Stomach (tissue), 9 donors: ENCODE data around the gene IGLON5. TPM values are rescaled to one million over a fixed set of nuclear protein-coding genes. Genes with fewer than 3 reads are reported as not detected.

Experiments used
- DNase-seq, 2 donors: peaks; one replicate each; pipeline versions ENCODE4 v3.0.0 to v3.0.0-alpha.2; 2013 to 2019
- H3K27ac ChIP-seq, 5 donors: fragments of 200-600 bp in 4 of 5; sonication (generic) in 4 of 5; one replicate each; pipeline ENCODE4 v1.5.1; 2013 to 2019; ENCODE audit warnings: mild to moderate bottlenecking in 1 of 5, moderate library complexity in 1 of 5
- H3K27me3 ChIP-seq, 3 donors: fragments of 200-600 bp; sonication (generic); one replicate each; pipeline ENCODE4 v1.5.1; 2017 to 2019; ENCODE audit warnings: mixed run types in 1 of 3
- H3K36me3 ChIP-seq, 4 donors: fragments of 200-600 bp; sonication (generic); 1 replicate in 3 of 4; 2 replicates in 1 of 4; pipeline ENCODE4 v1.5.1; 2016 to 2019
- H3K4me1 ChIP-seq, 4 donors: fragments of 200-600 bp; sonication (generic); one replicate each; pipeline ENCODE4 v1.5.1; 2016 to 2019
- H3K4me3 ChIP-seq, 4 donors: fragments of 200-600 bp; sonication (generic) in 3 of 4; one replicate each; pipeline ENCODE4 v1.5.1; 2016 to 2019; ENCODE audit warnings: mild to moderate bottlenecking in 1 of 4
- H3K9me3 ChIP-seq, 4 donors: fragments of 200-600 bp; sonication (generic); one replicate each; pipeline ENCODE4 v1.5.1; 2016 to 2019
- EP300 ChIP-seq: sonication (generic); formaldehyde crosslinking; IDR thresholded peaks from one replicate; pipeline ENCODE4 v1.6.1; 2017; ENCODE audit warnings: antibody characterized with exemption
- POLR2A ChIP-seq, 4 donors: fragments of 450-650 bp; IDR thresholded peaks; one replicate each; pipeline ENCODE4 v1.6.1; 2016; ENCODE audit warnings: antibody characterized with exemption in 4 of 4, control low read depth in 2 of 4, mild to moderate bottlenecking in 1 of 4, moderate library complexity in 1 of 4
- POLR2AphosphoS5 ChIP-seq, 3 donors: sonication (generic); formaldehyde crosslinking; IDR thresholded peaks; one replicate each; pipeline ENCODE4 v1.6.1; 2016; ENCODE audit warnings: antibody characterized with exemption in 3 of 3
- WGBS, 5 donors: extraction: QIAGEN DNeasy Blood & Tissue Kit in 3 of 5; methylation state at CpG; one replicate each; pipeline versions ENCODE4 v1.1.5 to v1.1.7; 2013 to 2018; 5-methylcytosine and 5-hydroxymethylcytosine counted together
- intact Hi-C: fragments of 100-400 bp; cut with DNase I; formaldehyde crosslinking; loops from one replicate; pipeline ENCODE4 v1.15.1; 2023; ENCODE audit warnings: low total_unique reads
- polyA plus RNA-seq, 3 donors: library from polyadenylated mRNA; stranded (reverse); fragments of 200-250 nt; gene quantifications; one replicate each; pipeline ENCODE4 v1.2.3, GENCODE V29; 2013
- total RNA-seq, 5 donors: library from RNA; depleted of rRNA; stranded (reverse); fragments of >200 nt; gene quantifications; one replicate each; pipeline versions ENCODE4 v1.1.0 to v1.2.3, GENCODE V29; 2014 to 2016
- TF ChIP-seq, protein P1 (sequence below), 7 experiments: fragments of 450-650 bp in 4 of 7; fragments of 200-600 bp in 3 of 7; sonication (generic) in 3 of 7; IDR thresholded peaks; one replicate each; pipeline ENCODE4 v1.5.1; 2016 to 2019; ENCODE audit warnings: antibody characterized with exemption in 7 of 7, control low read depth in 2 of 7, mild to moderate bottlenecking in 1 of 7
- donor health status: healthy with polysubstance abuse.
- donor health status: Bipolar disorder and iron deficiency.
- donor health status: healthy.

The IGLON5 gene
- total and polyA plus RNA-seq, 8 donors = 0.13 to 0.18 TPM; not detected in 6

DNA sequence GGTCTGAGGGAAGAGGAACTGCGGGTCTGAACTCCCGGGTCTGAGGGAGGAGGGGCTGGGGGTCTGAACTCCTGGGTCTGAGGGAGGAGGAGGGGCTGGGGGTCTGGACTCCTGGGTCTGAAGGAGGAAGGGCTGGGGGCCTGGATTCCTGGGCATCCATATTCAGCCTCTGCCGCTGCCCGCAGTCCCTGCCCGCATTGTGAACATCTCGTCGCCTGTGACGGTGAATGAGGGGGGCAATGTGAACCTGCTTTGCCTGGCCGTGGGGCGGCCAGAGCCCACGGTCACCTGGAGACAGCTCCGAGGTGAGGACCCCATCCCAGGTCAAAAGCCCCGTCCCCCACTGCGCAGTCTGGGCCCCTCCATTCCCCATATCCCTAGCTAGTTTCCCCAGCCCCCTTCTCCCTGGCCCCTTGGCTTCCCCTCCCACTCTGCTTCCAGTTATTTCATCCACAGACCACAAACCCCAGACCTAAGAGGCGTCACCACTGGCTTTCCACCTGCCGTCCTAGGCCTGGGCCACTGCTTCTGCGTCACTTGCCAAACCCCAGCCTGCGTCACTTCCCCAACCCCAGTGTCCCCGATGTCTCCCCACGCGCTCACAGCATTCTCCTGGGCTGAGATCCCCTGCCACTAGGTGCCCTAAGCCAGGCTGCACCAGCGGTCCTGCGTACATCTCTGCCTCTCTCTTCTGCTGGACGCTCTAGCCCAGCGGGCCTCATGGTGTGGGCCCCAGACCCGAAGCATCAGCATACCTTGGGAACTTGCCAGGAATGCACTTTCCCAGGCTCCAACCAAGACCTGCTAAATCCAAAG is 13.9 kb downstream of the IGLON5 start:
- intact Hi-C loops = no loop called here
- no peaks in the 10 kb centered on the region for H3K36me3 ChIP-seq
- 61 to 73% (median 72%) methylated on average over 22 to 26 of the region's 26 CpGs for WGBS, 5 donors

DNA sequence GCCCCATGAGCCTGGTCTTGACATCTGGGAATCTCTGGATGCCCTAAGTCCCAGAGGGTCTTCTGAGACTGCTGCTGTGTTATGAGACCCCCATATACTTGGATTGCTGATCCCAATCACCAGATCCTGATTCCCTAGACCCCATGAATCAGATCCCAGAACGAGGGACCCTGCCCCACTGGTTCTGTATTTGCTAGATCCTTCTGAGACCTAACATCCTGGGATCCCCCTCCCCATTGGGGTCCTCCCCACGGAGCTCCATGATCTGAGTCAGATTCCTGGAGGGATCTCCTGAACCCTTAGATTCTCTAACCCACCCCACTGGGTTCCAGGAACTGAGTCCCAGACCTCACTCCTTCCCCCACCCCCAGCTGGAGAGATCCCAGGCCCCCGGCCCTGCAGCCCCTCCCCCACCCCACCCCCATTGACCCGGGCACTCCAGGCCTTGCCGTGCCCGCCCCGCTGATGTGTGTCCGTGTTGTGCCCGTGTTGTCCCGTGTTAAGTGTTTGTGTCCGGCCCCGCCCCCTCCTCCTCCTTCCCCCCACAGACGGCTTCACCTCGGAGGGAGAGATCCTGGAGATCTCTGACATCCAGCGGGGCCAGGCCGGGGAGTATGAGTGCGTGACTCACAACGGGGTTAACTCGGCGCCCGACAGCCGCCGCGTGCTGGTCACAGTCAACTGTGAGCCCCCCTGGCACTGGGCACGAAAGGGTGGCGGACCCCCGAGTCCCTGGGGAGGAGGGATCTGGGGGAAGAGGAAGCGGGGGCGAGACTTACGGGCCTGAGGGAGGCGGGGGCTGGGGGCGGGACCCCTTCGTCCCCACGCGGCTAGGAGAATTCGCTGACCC is 15.0 kb downstream of the IGLON5 start:
- no peak overlapping the region for H3K4me3 ChIP-seq
- H3K9me3 ChIP-seq = peaks cover 0 to 6% (median 3%) of the 10 kb centered on the region in 4 donors
- peaks cover 7 to 17% (median 15%) of the 10 kb centered on the region in 4 donors for H3K4me1 ChIP-seq
- H3K27ac ChIP-seq = no peak overlapping the region
- DNase-seq = no peak
- TF ChIP-seq POLR2AphosphoS5 (IDR thresholded peaks at IDR 0.05) (no peak), EP300 (no peak), POLR2A (IDR thresholded peaks at IDR 0.05) (no peak)
- TF ChIP-seq, protein P1, sequence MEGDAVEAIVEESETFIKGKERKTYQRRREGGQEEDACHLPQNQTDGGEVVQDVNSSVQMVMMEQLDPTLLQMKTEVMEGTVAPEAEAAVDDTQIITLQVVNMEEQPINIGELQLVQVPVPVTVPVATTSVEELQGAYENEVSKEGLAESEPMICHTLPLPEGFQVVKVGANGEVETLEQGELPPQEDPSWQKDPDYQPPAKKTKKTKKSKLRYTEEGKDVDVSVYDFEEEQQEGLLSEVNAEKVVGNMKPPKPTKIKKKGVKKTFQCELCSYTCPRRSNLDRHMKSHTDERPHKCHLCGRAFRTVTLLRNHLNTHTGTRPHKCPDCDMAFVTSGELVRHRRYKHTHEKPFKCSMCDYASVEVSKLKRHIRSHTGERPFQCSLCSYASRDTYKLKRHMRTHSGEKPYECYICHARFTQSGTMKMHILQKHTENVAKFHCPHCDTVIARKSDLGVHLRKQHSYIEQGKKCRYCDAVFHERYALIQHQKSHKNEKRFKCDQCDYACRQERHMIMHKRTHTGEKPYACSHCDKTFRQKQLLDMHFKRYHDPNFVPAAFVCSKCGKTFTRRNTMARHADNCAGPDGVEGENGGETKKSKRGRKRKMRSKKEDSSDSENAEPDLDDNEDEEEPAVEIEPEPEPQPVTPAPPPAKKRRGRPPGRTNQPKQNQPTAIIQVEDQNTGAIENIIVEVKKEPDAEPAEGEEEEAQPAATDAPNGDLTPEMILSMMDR (IDR thresholded peaks at IDR 0.05) = no peak
- peaks cover 0 to 6% (median 5%) of the 10 kb centered on the region in 4 donors for H3K36me3 ChIP-seq
- WGBS, 5 donors = 15 to 33% (median 19%) methylated on average over 20 to 36 of the region's 36 CpGs
- intact Hi-C loops = no loop called here
- H3K27me3 ChIP-seq = peaks cover 9 to 92% (median 52%) of the 10 kb centered on the region in 3 donors

More for the DNA sequence above, 13.9 kb downstream of the IGLON5 start:
- Histone ChIP-seq H3K4me3 (no peak overlapping the region), H3K4me1 (peaks cover 7 to 17% (median 15%) of the 10 kb centered on the region in 4 donors), H3K27ac (no peak overlapping the region), H3K27me3 (peaks cover 9 to 83% (median 52%) of the 10 kb centered on the region in 3 donors), H3K9me3 (no peaks in the 10 kb centered on the region)
- no peak for DNase-seq
- no peak for TF ChIP-seq POLR2A (IDR thresholded peaks at IDR 0.05)
- TF ChIP-seq, protein P1 (IDR thresholded peaks at IDR 0.05) = no peak
- TF ChIP-seq EP300 = no peak
- TF ChIP-seq POLR2AphosphoS5 (IDR thresholded peaks at IDR 0.05) = no peak

DNA sequence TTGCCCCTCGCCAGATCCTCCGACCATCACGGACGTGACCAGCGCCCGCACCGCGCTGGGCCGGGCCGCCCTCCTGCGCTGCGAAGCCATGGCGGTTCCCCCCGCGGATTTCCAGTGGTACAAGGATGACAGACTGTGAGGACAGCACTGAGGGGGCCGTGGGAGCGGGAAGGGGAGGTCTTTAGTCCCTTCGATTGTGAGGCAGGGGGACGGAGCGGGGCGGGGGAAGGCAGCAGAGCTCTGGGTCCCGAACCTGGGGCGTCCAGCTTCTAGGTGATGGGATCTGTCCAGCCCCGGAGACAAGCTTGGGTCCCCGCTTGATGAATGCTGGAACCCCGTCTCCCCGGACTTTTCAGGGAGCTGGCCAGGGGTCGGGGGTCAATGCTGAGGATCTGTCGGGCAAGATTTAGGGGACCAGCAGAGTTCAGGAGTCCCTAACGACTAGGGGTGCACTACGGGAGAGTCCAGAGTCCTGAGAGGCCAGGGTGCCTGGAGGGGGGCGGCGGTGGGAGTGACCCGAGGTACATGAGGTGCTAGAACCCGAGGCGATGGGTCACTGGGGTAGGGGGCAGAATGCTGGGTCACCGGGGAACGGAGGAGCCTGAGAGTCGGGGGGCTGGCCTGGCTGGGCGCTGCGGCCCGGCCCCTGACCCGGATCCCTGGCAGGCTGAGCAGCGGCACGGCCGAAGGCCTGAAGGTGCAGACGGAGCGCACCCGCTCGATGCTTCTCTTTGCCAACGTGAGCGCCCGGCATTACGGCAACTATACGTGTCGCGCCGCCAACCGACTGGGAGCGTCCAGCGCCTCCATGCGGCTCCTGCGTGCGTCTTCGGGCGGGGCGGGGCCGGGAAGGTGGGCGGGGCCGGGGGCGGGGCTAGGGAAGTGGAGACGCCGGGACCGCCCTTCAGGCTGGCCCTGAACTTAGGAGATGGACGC is 15.9 kb downstream of the IGLON5 start:
- DNase-seq = peak; percentile 28 to 84
- H3K4me1 ChIP-seq = peaks cover 7 to 17% (median 15%) of the 10 kb centered on the region in 4 donors
- H3K36me3 ChIP-seq = peaks cover 0 to 15% (median 9%) of the 10 kb centered on the region in 4 donors
- TF ChIP-seq POLR2A (IDR thresholded peaks at IDR 0.05) (no peak), POLR2AphosphoS5 (IDR thresholded peaks at IDR 0.05) (no peak), EP300 (no peak)
- TF ChIP-seq, protein P1 (IDR thresholded peaks at IDR 0.05) = no peak
- H3K27ac ChIP-seq = no peak overlapping the region
- peaks cover 9 to 94% (median 52%) of the 10 kb centered on the region in 3 donors for H3K27me3 ChIP-seq
- 2 to 9% (median 6%) methylated on average over 45 to 75 of the region's 75 CpGs for WGBS, 5 donors
- intact Hi-C loops = no loop called here
- peaks cover 0 to 7% (median 3%) of the 10 kb centered on the region in 4 donors for H3K9me3 ChIP-seq
- peak overlapping the region in 2 of 4 donors; percentile 19 to 34 for H3K4me3 ChIP-seq
